Measurements from ENCODE around the gene OPA3.

Gene OPA3

DNA sequence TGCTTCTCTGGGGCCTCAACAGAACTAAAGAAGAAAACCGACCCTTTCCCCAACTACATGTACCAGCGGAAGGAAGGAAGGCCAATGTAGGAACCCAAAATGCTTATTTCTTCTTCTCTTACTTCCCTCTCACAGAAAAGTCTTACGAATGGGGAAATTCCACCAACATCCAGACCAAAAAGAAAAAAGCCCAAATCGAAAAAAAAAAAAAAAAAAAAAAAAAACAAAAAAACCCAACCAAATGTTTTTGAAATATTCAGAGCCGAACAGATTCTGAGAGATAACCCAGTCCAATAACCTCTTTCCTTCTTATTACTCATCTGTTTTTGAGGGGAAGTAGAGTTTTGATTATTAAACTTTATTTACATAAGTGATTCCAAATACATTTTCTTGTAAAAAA lies 82.5 kb downstream of the OPA3 start:
- DNase-seq (ENCODE audit: low spot score) = no peak
- H2BK12ac ChIP-seq (ENCODE audit: low read length) = no peak overlapping the region
- no peak overlapping the region for H3K23ac ChIP-seq (ENCODE audit: low read depth, low read length, poor library complexity)
- H3K27ac ChIP-seq (replicated peaks; ENCODE audit: low read length) = no peak overlapping the region
- H3K18ac ChIP-seq (ENCODE audit: low read length) = no peak overlapping the region
- H2AK5ac ChIP-seq (ENCODE audit: low read depth, low read length) = no peak overlapping the region
- WGBS, 2 donors (ENCODE audit: extremely low coverage in 2 of 2, insufficient read length in 2 of 2, insufficient replicate concordance in 1 of 2) = no CpG with 5 or more reads among the region's 5 CpGs
- H3K4me2 ChIP-seq (ENCODE audit: insufficient read depth, low read length, poor library complexity, severe bottlenecking) = no peak overlapping the region
- no peak overlapping the region for H2BK5ac ChIP-seq (ENCODE audit: low read length)
- H2BK15ac ChIP-seq (ENCODE audit: low read length) = no peak overlapping the region
- no peak overlapping the region for H3K4me3 ChIP-seq (ENCODE audit: low read length in 2 of 2)
- H3K27me3 ChIP-seq (ENCODE audit: control insufficient read depth in 3 of 3, insufficient read depth in 3 of 3, low read depth in 1 of 3, low read length in 3 of 3) = peaks cover 18 to 54% (median 30%) of the 10 kb centered on the region in 3 experiments
- H3K14ac ChIP-seq (ENCODE audit: low read length) = no peak overlapping the region
- peaks cover 5 to 18% of the 10 kb centered on the region in 2 donors for H3K4me1 ChIP-seq (ENCODE audit: control insufficient read depth in 2 of 2, insufficient read depth in 1 of 2, low read depth in 1 of 2, low read length in 2 of 2)
- H3K9me3 ChIP-seq (replicated peaks in 1 of 2; ENCODE audit: control insufficient read depth in 2 of 2, insufficient read depth in 1 of 2, low read depth in 1 of 2, low read length in 2 of 2) = no peaks in the 10 kb centered on the region
- no peak overlapping the region for H4K8ac ChIP-seq (ENCODE audit: low read depth, low read length)
- H3K79me1 ChIP-seq (ENCODE audit: low read depth, low read length) = no peaks in the 10 kb centered on the region
- H4K91ac ChIP-seq (ENCODE audit: low read depth, low read length, poor library complexity) = no peak overlapping the region
- no peak overlapping the region for H3K4ac ChIP-seq (ENCODE audit: low read length)
- H3K9ac ChIP-seq (ENCODE audit: low read depth, low read length, poor library complexity) = no peak overlapping the region
- no peak overlapping the region for H2BK120ac ChIP-seq (ENCODE audit: low read depth, low read length)
- H3K36me3 ChIP-seq (replicated peaks in 1 of 2; ENCODE audit: control insufficient read depth in 2 of 2, insufficient read depth in 2 of 2, low read length in 2 of 2) = no peaks in the 10 kb centered on the region
- no peak overlapping the region for H2AFZ ChIP-seq (ENCODE audit: low read length)

GRCh38 chr19:45501730-45502014 lies 82.9 kb downstream of the OPA3 start:
- H2BK15ac ChIP-seq (ENCODE audit: low read length) = no peak overlapping the region
- H2BK12ac ChIP-seq (ENCODE audit: low read length) = no peak overlapping the region
- no peak overlapping the region for H2AFZ ChIP-seq (ENCODE audit: low read length)
- no peak overlapping the region for H3K23ac ChIP-seq (ENCODE audit: low read depth, low read length, poor library complexity)
- no peak overlapping the region for H3K27ac ChIP-seq (replicated peaks; ENCODE audit: low read length)
- no peak overlapping the region for H3K18ac ChIP-seq (ENCODE audit: low read length)
- no peak overlapping the region for H2BK120ac ChIP-seq (ENCODE audit: low read depth, low read length)
- no peak overlapping the region for H4K91ac ChIP-seq (ENCODE audit: low read depth, low read length, poor library complexity)
- H4K8ac ChIP-seq (ENCODE audit: low read depth, low read length) = no peak overlapping the region
- no peak overlapping the region for H3K4me2 ChIP-seq (ENCODE audit: insufficient read depth, low read length, poor library complexity, severe bottlenecking)
- no peaks in the 10 kb centered on the region for H3K9me3 ChIP-seq (replicated peaks in 1 of 2; ENCODE audit: control insufficient read depth in 2 of 2, insufficient read depth in 1 of 2, low read depth in 1 of 2, low read length in 2 of 2)
- no peak for DNase-seq (ENCODE audit: low spot score)
- peaks cover 6 to 19% of the 10 kb centered on the region in 2 donors for H3K4me1 ChIP-seq (ENCODE audit: control insufficient read depth in 2 of 2, insufficient read depth in 1 of 2, low read depth in 1 of 2, low read length in 2 of 2)
- no peak overlapping the region for H3K14ac ChIP-seq (ENCODE audit: low read length)
- no peak overlapping the region for H3K4ac ChIP-seq (ENCODE audit: low read length)
- peaks cover 18 to 54% (median 30%) of the 10 kb centered on the region in 3 experiments for H3K27me3 ChIP-seq (ENCODE audit: control insufficient read depth in 3 of 3, insufficient read depth in 3 of 3, low read depth in 1 of 3, low read length in 3 of 3)
- no CpG with 5 or more reads among the region's 2 CpGs for WGBS, 2 donors (ENCODE audit: extremely low coverage in 2 of 2, insufficient read length in 2 of 2, insufficient replicate concordance in 1 of 2)
- H3K4me3 ChIP-seq (ENCODE audit: low read length in 2 of 2) = no peak overlapping the region
- H2AK5ac ChIP-seq (ENCODE audit: low read depth, low read length) = no peak overlapping the region
- H3K79me1 ChIP-seq (ENCODE audit: low read depth, low read length) = no peaks in the 10 kb centered on the region
- no peaks in the 10 kb centered on the region for H3K36me3 ChIP-seq (replicated peaks in 1 of 2; ENCODE audit: control insufficient read depth in 2 of 2, insufficient read depth in 2 of 2, low read length in 2 of 2)
- no peak overlapping the region for H3K9ac ChIP-seq (ENCODE audit: low read depth, low read length, poor library complexity)
- no peak overlapping the region for H2BK5ac ChIP-seq (ENCODE audit: low read length)

- no peak overlapping the region for H2BK120ac ChIP-seq (ENCODE audit: low read depth, low read length)
- H3K4me1 ChIP-seq (ENCODE audit: control insufficient read depth in 2 of 2, insufficient read depth in 1 of 2, low read depth in 1 of 2, low read length in 2 of 2) = peaks cover 6 to 18% of the 10 kb centered on the region in 2 donors
- no peak overlapping the region for H2BK5ac ChIP-seq (ENCODE audit: low read length)
- no peak overlapping the region for H2AFZ ChIP-seq (ENCODE audit: low read length)
- peaks cover 18 to 54% (median 30%) of the 10 kb centered on the region in 3 experiments for H3K27me3 ChIP-seq (ENCODE audit: control insufficient read depth in 3 of 3, insufficient read depth in 3 of 3, low read depth in 1 of 3, low read length in 3 of 3)
- H3K4ac ChIP-seq (ENCODE audit: low read length) = no peak overlapping the region
- H2BK12ac ChIP-seq (ENCODE audit: low read length) = no peak overlapping the region
- H3K4me2 ChIP-seq (ENCODE audit: insufficient read depth, low read length, poor library complexity, severe bottlenecking) = no peak overlapping the region
- no peak overlapping the region for H3K23ac ChIP-seq (ENCODE audit: low read depth, low read length, poor library complexity)
- H3K79me1 ChIP-seq (ENCODE audit: low read depth, low read length) = no peaks in the 10 kb centered on the region
- no peak overlapping the region for H2AK5ac ChIP-seq (ENCODE audit: low read depth, low read length)
- no peak overlapping the region for H3K27ac ChIP-seq (replicated peaks; ENCODE audit: low read length)
- H3K4me3 ChIP-seq (ENCODE audit: low read length in 2 of 2) = no peak overlapping the region
- no peak overlapping the region for H3K9ac ChIP-seq (ENCODE audit: low read depth, low read length, poor library complexity)
- DNase-seq (ENCODE audit: low spot score) = no peak
- no peak overlapping the region for H3K18ac ChIP-seq (ENCODE audit: low read length)
- WGBS, 2 donors (ENCODE audit: extremely low coverage in 2 of 2, insufficient read length in 2 of 2, insufficient replicate concordance in 1 of 2) = no CpG with 5 or more reads among the region's 8 CpGs
- H3K14ac ChIP-seq (ENCODE audit: low read length) = no peak overlapping the region
- no peak overlapping the region for H4K91ac ChIP-seq (ENCODE audit: low read depth, low read length, poor library complexity)
- no peak overlapping the region for H2BK15ac ChIP-seq (ENCODE audit: low read length)
- no peaks in the 10 kb centered on the region for H3K36me3 ChIP-seq (replicated peaks in 1 of 2; ENCODE audit: control insufficient read depth in 2 of 2, insufficient read depth in 2 of 2, low read length in 2 of 2)
- H3K9me3 ChIP-seq (replicated peaks in 1 of 2; ENCODE audit: control insufficient read depth in 2 of 2, insufficient read depth in 1 of 2, low read depth in 1 of 2, low read length in 2 of 2) = no peaks in the 10 kb centered on the region
- no peak overlapping the region for H4K8ac ChIP-seq (ENCODE audit: low read depth, low read length)
Measured at GRCh38 chr19:45500918-45501729, 83.5 kb downstream of the OPA3 start.

DNA sequence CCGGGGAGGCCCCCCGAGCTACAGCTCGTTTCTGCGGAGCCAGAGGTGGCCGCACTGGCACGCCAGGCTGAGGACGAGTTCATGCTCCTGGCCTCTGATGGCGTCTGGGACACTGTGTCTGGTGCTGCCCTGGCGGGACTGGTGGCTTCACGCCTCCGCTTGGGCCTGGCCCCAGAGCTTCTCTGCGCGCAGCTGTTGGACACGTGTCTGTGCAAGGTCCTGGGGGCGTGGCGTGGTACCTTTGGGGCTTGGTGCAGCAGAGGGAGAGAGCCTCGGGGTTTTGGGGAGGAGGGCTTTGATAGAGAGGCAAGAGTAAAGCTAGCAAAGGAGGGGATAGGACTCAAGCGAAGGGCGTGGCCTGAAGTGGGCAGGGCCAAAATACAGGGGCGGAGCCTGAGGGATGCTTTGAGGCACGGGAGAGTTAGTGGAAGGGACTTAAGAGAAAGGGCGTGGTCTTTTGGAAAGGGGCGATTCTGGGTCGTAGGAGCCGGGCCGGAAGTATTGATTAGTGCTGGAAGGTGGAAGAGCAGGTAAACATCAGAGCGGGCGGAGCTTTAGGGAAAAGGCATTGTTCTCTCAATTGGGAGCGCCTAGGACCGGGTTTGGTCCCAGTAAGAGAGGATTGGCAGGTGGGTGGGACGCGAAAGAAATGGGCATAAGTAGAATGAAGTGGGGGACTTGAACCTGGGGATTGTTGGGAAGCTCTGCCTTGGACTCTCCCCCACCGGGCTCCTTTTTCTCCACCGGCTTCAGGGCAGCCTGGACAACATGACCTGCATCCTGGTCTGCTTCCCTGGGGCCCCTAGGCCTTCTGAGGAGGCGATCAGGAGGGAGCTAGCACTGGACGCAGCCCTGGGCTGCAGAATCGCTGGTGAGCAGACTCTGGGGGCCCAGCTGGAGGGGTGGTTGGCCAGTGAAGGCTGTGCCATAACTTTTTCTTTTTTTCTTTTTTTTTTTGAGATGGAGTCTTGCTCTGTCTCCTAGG lies 85.1 kb downstream of the OPA3 start:
- H3K18ac ChIP-seq (ENCODE audit: low read length) = peak overlapping the region; percentile 50
- H2BK5ac ChIP-seq (ENCODE audit: low read length) = peak overlapping the region; percentile 88
- no peaks in the 10 kb centered on the region for H3K79me1 ChIP-seq (ENCODE audit: low read depth, low read length)
- no peak overlapping the region for H3K14ac ChIP-seq (ENCODE audit: low read length)
- H3K23ac ChIP-seq (ENCODE audit: low read depth, low read length, poor library complexity) = peak overlapping the region; percentile 92
- no CpG with 5 or more reads among the region's 37 CpGs for WGBS, 2 donors (ENCODE audit: extremely low coverage in 2 of 2, insufficient read length in 2 of 2, insufficient replicate concordance in 1 of 2)
- H3K9ac ChIP-seq (ENCODE audit: low read depth, low read length, poor library complexity) = peak overlapping the region; percentile 17
- H3K27me3 ChIP-seq (ENCODE audit: control insufficient read depth in 3 of 3, insufficient read depth in 3 of 3, low read depth in 1 of 3, low read length in 3 of 3) = peaks cover 18 to 54% (median 38%) of the 10 kb centered on the region in 3 experiments
- no peaks in the 10 kb centered on the region for H3K9me3 ChIP-seq (replicated peaks in 1 of 2; ENCODE audit: control insufficient read depth in 2 of 2, insufficient read depth in 1 of 2, low read depth in 1 of 2, low read length in 2 of 2)
- DNase-seq (ENCODE audit: low spot score) = peak; percentile 59
- H2BK12ac ChIP-seq (ENCODE audit: low read length) = peak overlapping the region; percentile 63
- peak overlapping the region; percentile 69 for H2AFZ ChIP-seq (ENCODE audit: low read length)
- H4K8ac ChIP-seq (ENCODE audit: low read depth, low read length) = no peak overlapping the region
- no peak overlapping the region for H3K4ac ChIP-seq (ENCODE audit: low read length)
- H2BK120ac ChIP-seq (ENCODE audit: low read depth, low read length) = no peak overlapping the region
- H3K27ac ChIP-seq (replicated peaks; ENCODE audit: low read length) = no peak overlapping the region
- peak overlapping the region in 1 of 2 donors; percentile 39 for H3K4me3 ChIP-seq (ENCODE audit: low read length in 2 of 2)
- H3K4me2 ChIP-seq (ENCODE audit: insufficient read depth, low read length, poor library complexity, severe bottlenecking) = peak overlapping the region; percentile 57
- H2BK15ac ChIP-seq (ENCODE audit: low read length) = peak overlapping the region; percentile 74
- H3K36me3 ChIP-seq (replicated peaks in 1 of 2; ENCODE audit: control insufficient read depth in 2 of 2, insufficient read depth in 2 of 2, low read length in 2 of 2) = peaks cover 0 to 1% of the 10 kb centered on the region in 2 donors
- no peak overlapping the region for H4K91ac ChIP-seq (ENCODE audit: low read depth, low read length, poor library complexity)
- H2AK5ac ChIP-seq (ENCODE audit: low read depth, low read length) = peak overlapping the region; percentile 91
- H3K4me1 ChIP-seq (ENCODE audit: control insufficient read depth in 2 of 2, insufficient read depth in 1 of 2, low read depth in 1 of 2, low read length in 2 of 2) = peaks cover 6 to 18% of the 10 kb centered on the region in 2 donors
